Measurements from ENCODE around the gene SPAG4.

SPAG4 gene

DNA sequence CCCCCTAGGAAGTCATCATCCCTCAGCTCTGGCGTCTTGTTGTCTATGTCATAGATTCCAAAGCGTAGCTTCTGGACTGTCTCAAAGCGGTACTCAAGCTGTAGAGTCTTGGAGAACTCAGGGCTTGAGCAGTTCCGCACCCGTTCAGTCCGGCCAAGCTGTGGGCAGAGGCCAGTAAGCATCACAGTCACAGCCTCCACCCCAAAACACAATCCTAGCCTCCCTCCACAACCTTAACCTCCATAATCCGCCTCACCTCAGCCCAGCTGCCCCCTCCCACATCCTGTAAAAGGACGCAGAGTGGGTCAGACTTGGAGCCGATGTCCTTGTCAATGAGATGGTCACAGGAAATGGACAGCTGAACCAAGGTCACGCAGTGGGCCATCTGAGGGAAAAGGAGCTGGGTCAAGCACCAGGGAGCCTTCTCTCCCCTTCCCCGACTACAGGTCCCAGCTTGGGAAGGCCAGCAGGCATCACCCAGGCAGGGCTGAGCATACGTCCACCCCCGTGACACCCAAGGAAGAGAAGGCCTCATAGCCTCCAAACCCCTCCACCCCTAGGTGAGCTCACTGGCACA is 17.0 kb downstream of the SPAG4 start:
- DNase-seq, result no peak
- no peaks in the 10 kb centered on the region for H3K27me3 ChIP-seq (replicated peaks in 2 of 5; ENCODE audit: control insufficient read depth in 4 of 5, insufficient read depth in 5 of 5, low read length in 4 of 5)
- no peak overlapping the region for H3K4me3 ChIP-seq (ENCODE audit: control insufficient read depth in 1 of 7, extremely low read depth in 1 of 7, insufficient read depth in 4 of 7, low read depth in 2 of 7, low read length in 6 of 7)
- WGBS (ENCODE audit: insufficient coverage), result 98% methylated on average over 13 of the region's 13 CpGs
- H3K9me3 ChIP-seq (ENCODE audit: control extremely low read depth in 1 of 5, control insufficient read depth in 4 of 5, insufficient read depth in 2 of 5, low read depth in 1 of 5, low read length in 4 of 5), result no peaks in the 10 kb centered on the region
- H3K36me3 ChIP-seq (ENCODE audit: control insufficient read depth in 4 of 4, insufficient read depth in 4 of 4, low read length in 3 of 4), result peaks cover 19 to 50% (median 42%) of the 10 kb centered on the region in 4 experiments
- CTCF ChIA-PET, result interaction anchor here (1.0 to 4.8 kb wide), 3 partner anchors 13 to 252 kb away, joined by 3 to 29 read pairs (median 3); no protein-coding TSS in a partner anchor
- POLR2A ChIA-PET, result interaction anchor here (0.6 kb wide), 1 partner anchor 49 kb away, joined by 4 read pairs; no protein-coding TSS in a partner anchor
- no peaks in the 10 kb centered on the region for H3K4me1 ChIP-seq (ENCODE audit: control extremely low read depth in 1 of 4, control insufficient read depth in 4 of 4, insufficient read depth in 4 of 4, low read length in 3 of 4)
- H3K27ac ChIP-seq (ENCODE audit: insufficient read depth in 1 of 2, low read depth in 1 of 2, low read length in 2 of 2, poor library complexity in 1 of 2, severe bottlenecking in 2 of 2), result no peak overlapping the region

GRCh38 chr20:35635652-35636051 is 20.0 kb downstream of the SPAG4 start:
- peaks cover 0 to under 1% (median 0%) of the 10 kb centered on the region in 4 experiments for H3K4me1 ChIP-seq (ENCODE audit: control extremely low read depth in 1 of 4, control insufficient read depth in 4 of 4, insufficient read depth in 4 of 4, low read length in 3 of 4)
- DNase-seq, result no peak
- ChIA-PET CTCF (interaction anchor here (1.0 to 1.8 kb wide), 4 partner anchors 9 to 57 kb away, joined by 3 to 7 read pairs (median 4); no protein-coding TSS in a partner anchor), POLR2A (no interaction called here)
- no peaks in the 10 kb centered on the region for H3K9me3 ChIP-seq (ENCODE audit: control extremely low read depth in 1 of 5, control insufficient read depth in 4 of 5, insufficient read depth in 2 of 5, low read depth in 1 of 5, low read length in 4 of 5)
- peaks cover 10 to 25% (median 22%) of the 10 kb centered on the region in 4 experiments for H3K36me3 ChIP-seq (ENCODE audit: control insufficient read depth in 4 of 4, insufficient read depth in 4 of 4, low read length in 3 of 4)
- no peak overlapping the region for H3K4me3 ChIP-seq (ENCODE audit: control insufficient read depth in 1 of 7, extremely low read depth in 1 of 7, insufficient read depth in 4 of 7, low read depth in 2 of 7, low read length in 6 of 7)
- no peaks in the 10 kb centered on the region for H3K27me3 ChIP-seq (replicated peaks in 2 of 5; ENCODE audit: control insufficient read depth in 4 of 5, insufficient read depth in 5 of 5, low read length in 4 of 5)
- H3K27ac ChIP-seq (ENCODE audit: insufficient read depth in 1 of 2, low read depth in 1 of 2, low read length in 2 of 2, poor library complexity in 1 of 2, severe bottlenecking in 2 of 2), result peak overlapping the region in 1 of 2 experiments; percentile 20
- WGBS (ENCODE audit: insufficient coverage), result 100% methylated on average over 4 of the region's 4 CpGs

DNA sequence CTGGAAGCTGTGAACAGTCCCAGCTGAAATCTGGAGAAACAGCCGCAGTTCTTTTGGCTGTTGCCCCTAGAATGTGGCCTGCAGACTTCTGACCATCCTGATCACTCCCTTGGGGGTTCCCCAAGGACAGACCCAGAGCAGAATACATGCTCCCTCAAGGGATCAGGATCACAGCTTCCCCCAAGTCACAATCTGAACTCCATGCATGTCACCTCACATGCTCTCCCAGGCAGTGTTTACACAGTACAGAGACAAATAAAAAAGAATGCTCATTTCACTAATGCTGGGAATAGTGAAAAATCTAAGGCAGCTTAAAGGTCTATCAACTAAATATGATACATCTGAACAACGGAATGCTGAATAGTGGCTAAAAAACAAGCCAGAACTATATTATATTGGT is 20.5 kb downstream of the SPAG4 start:
- H3K4me1 ChIP-seq (ENCODE audit: control extremely low read depth in 1 of 4, control insufficient read depth in 4 of 4, insufficient read depth in 4 of 4, low read length in 3 of 4), result peaks cover 0 to 4% (median 0%) of the 10 kb centered on the region in 4 experiments
- 88% methylated on average over 1 of the region's 2 CpGs for WGBS (ENCODE audit: insufficient coverage)
- no peaks in the 10 kb centered on the region for H3K27me3 ChIP-seq (replicated peaks in 2 of 5; ENCODE audit: control insufficient read depth in 4 of 5, insufficient read depth in 5 of 5, low read length in 4 of 5)
- ChIA-PET POLR2A (no interaction called here), CTCF (interaction anchor here (1.0 to 3.1 kb wide), 5 partner anchors 8 to 57 kb away, joined by 3 to 14 read pairs (median 4); no protein-coding TSS in a partner anchor)
- H3K4me3 ChIP-seq (ENCODE audit: control insufficient read depth in 1 of 7, extremely low read depth in 1 of 7, insufficient read depth in 4 of 7, low read depth in 2 of 7, low read length in 6 of 7), result no peak overlapping the region
- no peaks in the 10 kb centered on the region for H3K9me3 ChIP-seq (ENCODE audit: control extremely low read depth in 1 of 5, control insufficient read depth in 4 of 5, insufficient read depth in 2 of 5, low read depth in 1 of 5, low read length in 4 of 5)
- H3K27ac ChIP-seq (ENCODE audit: insufficient read depth in 1 of 2, low read depth in 1 of 2, low read length in 2 of 2, poor library complexity in 1 of 2, severe bottlenecking in 2 of 2), result peak overlapping the region in 1 of 2 experiments; percentile 20
- H3K36me3 ChIP-seq (ENCODE audit: control insufficient read depth in 4 of 4, insufficient read depth in 4 of 4, low read length in 3 of 4), result peaks cover 8 to 20% (median 18%) of the 10 kb centered on the region in 4 experiments
- no peak for DNase-seq

- H3K27me3 ChIP-seq (replicated peaks in 2 of 5; ENCODE audit: control insufficient read depth in 4 of 5, insufficient read depth in 5 of 5, low read length in 4 of 5), result no peaks in the 10 kb centered on the region
- H3K9me3 ChIP-seq (ENCODE audit: control extremely low read depth in 1 of 5, control insufficient read depth in 4 of 5, insufficient read depth in 2 of 5, low read depth in 1 of 5, low read length in 4 of 5), result no peaks in the 10 kb centered on the region
- no peak overlapping the region for H3K27ac ChIP-seq (ENCODE audit: insufficient read depth in 1 of 2, low read depth in 1 of 2, low read length in 2 of 2, poor library complexity in 1 of 2, severe bottlenecking in 2 of 2)
- POLR2A ChIA-PET, result no interaction called here
- CTCF ChIA-PET, result interaction anchor here (1.1 to 3.1 kb wide), 4 partner anchors 9 to 26 kb away, joined by 3 to 14 read pairs (median 4); no protein-coding TSS in a partner anchor
- no peak overlapping the region for H3K4me3 ChIP-seq (ENCODE audit: control insufficient read depth in 1 of 7, extremely low read depth in 1 of 7, insufficient read depth in 4 of 7, low read depth in 2 of 7, low read length in 6 of 7)
- DNase-seq, result no peak
- H3K36me3 ChIP-seq (ENCODE audit: control insufficient read depth in 4 of 4, insufficient read depth in 4 of 4, low read length in 3 of 4), result peaks cover 4 to 11% (median 6%) of the 10 kb centered on the region in 4 experiments
- peaks cover 0 to 7% (median 5%) of the 10 kb centered on the region in 4 experiments for H3K4me1 ChIP-seq (ENCODE audit: control extremely low read depth in 1 of 4, control insufficient read depth in 4 of 4, insufficient read depth in 4 of 4, low read length in 3 of 4)
- WGBS (ENCODE audit: insufficient coverage), result 99% methylated on average over 6 of the region's 6 CpGs
Measured at GRCh38 chr20:35637276-35637675, 21.6 kb downstream of the SPAG4 start.

DNA sequence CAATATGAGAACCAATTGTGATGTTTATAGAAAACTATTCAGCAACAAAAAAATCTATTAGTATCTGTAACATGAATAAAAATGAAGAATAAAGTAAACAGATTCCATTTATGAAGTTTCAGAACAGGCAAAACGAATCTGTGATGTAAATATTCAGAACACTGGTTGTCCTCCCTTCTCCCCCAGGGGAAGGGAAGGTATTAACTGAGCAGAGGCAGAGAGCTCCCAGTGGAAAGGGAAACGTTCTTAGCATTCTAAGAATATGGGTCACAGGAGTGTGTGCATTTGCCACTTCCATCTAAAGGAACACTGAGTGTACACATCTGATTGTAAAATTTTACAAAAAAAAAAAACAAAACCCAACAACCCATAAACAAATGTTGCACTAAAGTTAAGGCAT is 23.1 kb downstream of the SPAG4 start:
- DNase-seq, result no peak
- 100% methylated on average over 1 of the region's 2 CpGs for WGBS (ENCODE audit: insufficient coverage)
- POLR2A ChIA-PET, result no interaction called here
- H3K9me3 ChIP-seq (ENCODE audit: control extremely low read depth in 1 of 5, control insufficient read depth in 4 of 5, insufficient read depth in 2 of 5, low read depth in 1 of 5, low read length in 4 of 5), result no peaks in the 10 kb centered on the region
- no peaks in the 10 kb centered on the region for H3K27me3 ChIP-seq (replicated peaks in 2 of 5; ENCODE audit: control insufficient read depth in 4 of 5, insufficient read depth in 5 of 5, low read length in 4 of 5)
- no peak overlapping the region for H3K27ac ChIP-seq (ENCODE audit: insufficient read depth in 1 of 2, low read depth in 1 of 2, low read length in 2 of 2, poor library complexity in 1 of 2, severe bottlenecking in 2 of 2)
- peaks cover 0 to 7% (median 5%) of the 10 kb centered on the region in 4 experiments for H3K4me1 ChIP-seq (ENCODE audit: control extremely low read depth in 1 of 4, control insufficient read depth in 4 of 4, insufficient read depth in 4 of 4, low read length in 3 of 4)
- no peak overlapping the region for H3K4me3 ChIP-seq (ENCODE audit: control insufficient read depth in 1 of 7, extremely low read depth in 1 of 7, insufficient read depth in 4 of 7, low read depth in 2 of 7, low read length in 6 of 7)
- peaks cover 0 to 7% (median 3%) of the 10 kb centered on the region in 4 experiments for H3K36me3 ChIP-seq (ENCODE audit: control insufficient read depth in 4 of 4, insufficient read depth in 4 of 4, low read length in 3 of 4)
- CTCF ChIA-PET, result interaction anchor here (0.8 to 3.1 kb wide), 2 partner anchors 19 to 25 kb away, joined by 3 to 14 read pairs; no protein-coding TSS in a partner anchor

DNA sequence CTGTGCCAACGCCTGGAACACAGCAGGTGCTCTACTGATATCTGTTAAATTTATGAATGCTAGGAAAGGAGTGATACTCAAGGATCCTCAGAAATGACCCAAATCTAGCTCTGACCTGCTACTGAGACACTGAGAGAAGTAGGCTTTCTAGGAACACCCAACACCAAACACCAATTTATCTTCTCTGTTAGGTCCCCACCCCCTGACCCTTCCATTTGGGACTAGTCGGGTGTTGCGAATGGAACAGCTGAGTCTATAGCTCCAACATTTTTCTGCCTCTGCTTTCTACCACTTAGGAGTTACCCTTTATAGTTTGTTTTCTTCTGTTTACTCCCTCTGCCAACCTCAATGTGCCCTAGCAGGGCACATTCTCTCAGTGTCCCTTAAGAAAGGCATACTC is 25.1 kb downstream of the SPAG4 start:
- POLR2A ChIA-PET, result no interaction called here
- no peak overlapping the region for H3K27ac ChIP-seq (ENCODE audit: insufficient read depth in 1 of 2, low read depth in 1 of 2, low read length in 2 of 2, poor library complexity in 1 of 2, severe bottlenecking in 2 of 2)
- CTCF ChIA-PET, result no interaction called here
- DNase-seq, result no peak
- H3K4me1 ChIP-seq (ENCODE audit: control extremely low read depth in 1 of 4, control insufficient read depth in 4 of 4, insufficient read depth in 4 of 4, low read length in 3 of 4), result peaks cover 0 to 9% (median 5%) of the 10 kb centered on the region in 4 experiments
- H3K4me3 ChIP-seq (ENCODE audit: control insufficient read depth in 1 of 7, extremely low read depth in 1 of 7, insufficient read depth in 4 of 7, low read depth in 2 of 7, low read length in 6 of 7), result no peak overlapping the region
- peaks cover under 1 to 23% (median 3%) of the 10 kb centered on the region in 4 experiments for H3K36me3 ChIP-seq (ENCODE audit: control insufficient read depth in 4 of 4, insufficient read depth in 4 of 4, low read length in 3 of 4)
- H3K27me3 ChIP-seq (replicated peaks in 2 of 5; ENCODE audit: control insufficient read depth in 4 of 5, insufficient read depth in 5 of 5, low read length in 4 of 5), result no peaks in the 10 kb centered on the region
- H3K9me3 ChIP-seq (ENCODE audit: control extremely low read depth in 1 of 5, control insufficient read depth in 4 of 5, insufficient read depth in 2 of 5, low read depth in 1 of 5, low read length in 4 of 5), result no peaks in the 10 kb centered on the region
- 96% methylated on average over 3 of the region's 3 CpGs for WGBS (ENCODE audit: insufficient coverage)

DNA sequence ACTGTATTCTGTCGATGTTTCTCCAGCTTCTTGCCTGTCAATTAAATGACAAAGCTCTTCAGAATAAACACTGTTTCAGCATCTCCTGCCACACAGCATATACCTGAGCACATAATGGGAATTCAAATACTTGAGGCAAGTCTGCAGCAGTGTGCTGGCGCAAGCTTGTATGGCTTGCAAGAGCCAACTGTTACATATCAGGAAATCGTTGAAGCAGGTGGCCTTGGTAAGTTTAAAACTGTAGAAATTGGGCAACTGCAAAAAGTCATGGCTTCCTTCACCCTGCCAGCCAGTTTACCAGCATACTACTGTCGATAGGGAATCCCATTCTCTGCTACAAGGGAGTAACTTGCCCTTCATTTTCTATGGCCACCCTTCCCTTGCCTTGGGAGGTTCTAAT is 26.1 kb downstream of the SPAG4 start:
- CTCF ChIA-PET, result interaction anchor here (1.4 to 1.5 kb wide), 2 partner anchors 22 to 23 kb away, joined by 3 read pairs; no protein-coding TSS in a partner anchor

More for the DNA sequence above, 26.1 kb downstream of the SPAG4 start:
- DNase-seq, result peak in 1 of 3 donors; percentile 16
- peaks cover 0 to 9% (median 5%) of the 10 kb centered on the region in 4 experiments for H3K4me1 ChIP-seq (ENCODE audit: control extremely low read depth in 1 of 4, control insufficient read depth in 4 of 4, insufficient read depth in 4 of 4, low read length in 3 of 4)
- H3K36me3 ChIP-seq (ENCODE audit: control insufficient read depth in 4 of 4, insufficient read depth in 4 of 4, low read length in 3 of 4), result peaks cover 0 to 29% (median 3%) of the 10 kb centered on the region in 4 experiments
- H3K27ac ChIP-seq (ENCODE audit: insufficient read depth in 1 of 2, low read depth in 1 of 2, low read length in 2 of 2, poor library complexity in 1 of 2, severe bottlenecking in 2 of 2), result no peak overlapping the region
- no peaks in the 10 kb centered on the region for H3K27me3 ChIP-seq (replicated peaks in 2 of 5; ENCODE audit: control insufficient read depth in 4 of 5, insufficient read depth in 5 of 5, low read length in 4 of 5)
- POLR2A ChIA-PET, result no interaction called here
- no peak overlapping the region for H3K4me3 ChIP-seq (ENCODE audit: control insufficient read depth in 1 of 7, extremely low read depth in 1 of 7, insufficient read depth in 4 of 7, low read depth in 2 of 7, low read length in 6 of 7)
- 85% methylated on average over 3 of the region's 4 CpGs for WGBS (ENCODE audit: insufficient coverage)
- H3K9me3 ChIP-seq (ENCODE audit: control extremely low read depth in 1 of 5, control insufficient read depth in 4 of 5, insufficient read depth in 2 of 5, low read depth in 1 of 5, low read length in 4 of 5), result no peaks in the 10 kb centered on the region

All from common myeloid progenitor, CD34-positive (primary cell).